ENCODE results near the gene TMBIM4.

- TF ChIP-seq CTCF (IDR thresholded peaks at IDR 0.05; ENCODE audit: extremely low read depth in 1 of 2, insufficient read depth in 1 of 2, low read depth in 1 of 2, low read length in 2 of 2), result no peak
- TF ChIP-seq, protein P1, sequence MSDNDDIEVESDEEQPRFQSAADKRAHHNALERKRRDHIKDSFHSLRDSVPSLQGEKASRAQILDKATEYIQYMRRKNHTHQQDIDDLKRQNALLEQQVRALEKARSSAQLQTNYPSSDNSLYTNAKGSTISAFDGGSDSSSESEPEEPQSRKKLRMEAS (IDR thresholded peaks at IDR 0.05; ENCODE audit: insufficient read depth, insufficient read length), result no peak
- no peak for TF ChIP-seq EZH2 (IDR thresholded peaks at IDR 0.05; ENCODE audit: borderline replicate concordance, low read depth, low read length, severe bottlenecking)
- TF ChIP-seq POLR2A (IDR thresholded peaks at IDR 0.05; ENCODE audit: low read depth, low read length), result no peak
- no peak for TF ChIP-seq JUN (IDR thresholded peaks at IDR 0.05; ENCODE audit: borderline replicate concordance, insufficient read depth, insufficient read length, low read depth)
- TF ChIP-seq FOS (IDR thresholded peaks at IDR 0.05; ENCODE audit: borderline replicate concordance, insufficient read depth, low read length), result no peak
- TF ChIP-seq POLR2AphosphoS5 (IDR thresholded peaks at IDR 0.05; ENCODE audit: insufficient read depth, low read depth, low read length), result no peak
- no peak for TF ChIP-seq MYC (IDR thresholded peaks at IDR 0.05; ENCODE audit: low read depth, low read length)
- no peak for TF ChIP-seq GATA2 (IDR thresholded peaks at IDR 0.05; ENCODE audit: insufficient read depth, insufficient read length, low read depth, low read length)
Measured at GRCh38 chr12:66194122-66194521, 24.3 kb upstream of the TMBIM4 start.
